Inflammatory macrophage (primary cell): ENCODE measurements around the gene AKAP1.

Experiments
- DNase-seq, 2 donors: peaks; one replicate each; pipeline ENCODE4 v3.0.0-alpha.2; 2020 to 2022

Gene AKAP1

GRCh38 chr17:57133486-57133885 lies 48.4 kb downstream of the AKAP1 start:
- DNase-seq: no peak

- no peak for DNase-seq
Measured at GRCh38 chr17:57135026-57135788, 50.2 kb downstream of the AKAP1 start.

- peak; percentile 69 to 93 for DNase-seq
Measured at GRCh38 chr17:57135789-57136291, 50.8 kb downstream of the AKAP1 start.

GRCh38 chr17:57136355-57136754 lies 51.3 kb downstream of the AKAP1 start:
- no peak for DNase-seq

GRCh38 chr17:57138030-57138911 lies 53.2 kb downstream of the AKAP1 start:
- DNase-seq: no peak

- peak; percentile 52 to 80 for DNase-seq
Measured at GRCh38 chr17:57138956-57139576, 54.0 kb downstream of the AKAP1 start.

GRCh38 chr17:57140316-57140715 lies 55.3 kb downstream of the AKAP1 start:
- DNase-seq: no peak

- peak; percentile 70 to 87 for DNase-seq
Measured at GRCh38 chr17:57142925-57143324, 57.9 kb downstream of the AKAP1 start.

GRCh38 chr17:57143361-57143760 lies 58.3 kb downstream of the AKAP1 start:
- DNase-seq: peak; percentile 16 to 31

GRCh38 chr17:57143919-57144318 lies 58.9 kb downstream of the AKAP1 start:
- DNase-seq: peak in 1 of 2 donors; percentile 22

GRCh38 chr17:57144567-57144966 lies 59.5 kb downstream of the AKAP1 start:
- DNase-seq: no peak

- DNase-seq: no peak
Measured at GRCh38 chr17:57145347-57145746, 60.3 kb downstream of the AKAP1 start.

- no peak for DNase-seq
Measured at GRCh38 chr17:57146273-57146672, 61.2 kb downstream of the AKAP1 start.

- no peak for DNase-seq
Measured at GRCh38 chr17:57151798-57152197, 66.8 kb downstream of the AKAP1 start.

GRCh38 chr17:57152967-57153528 lies 68.0 kb downstream of the AKAP1 start:
- peak; percentile 51 to 78 for DNase-seq

- peak; percentile 46 to 70 for DNase-seq
Measured at GRCh38 chr17:57154921-57155320, 69.9 kb downstream of the AKAP1 start.

GRCh38 chr17:57158325-57158724 lies 73.3 kb downstream of the AKAP1 start:
- no peak for DNase-seq

GRCh38 chr17:57158795-57159194 lies 73.7 kb downstream of the AKAP1 start:
- no peak for DNase-seq

- no peak for DNase-seq
Measured at GRCh38 chr17:57160624-57161023, 75.6 kb downstream of the AKAP1 start.

GRCh38 chr17:57164814-57165213 lies 79.8 kb downstream of the AKAP1 start:
- DNase-seq: no peak

- no peak for DNase-seq
Measured at GRCh38 chr17:57165754-57166153, 80.7 kb downstream of the AKAP1 start.

GRCh38 chr17:57166803-57167202 lies 81.8 kb downstream of the AKAP1 start:
- no peak for DNase-seq

- no peak for DNase-seq
Measured at GRCh38 chr17:57168695-57169094, 83.6 kb downstream of the AKAP1 start.
